Mucosa of descending colon (tissue), 3 donors: ENCODE results near the gene PGLYRP4. TPM values are rescaled to one million over a fixed set of nuclear protein-coding genes. Genes with fewer than 3 reads are reported as not detected.
A peak's percentile ranks its signal among the peaks of the same experiment; 100 is the strongest.

Source experiments
- ATAC-seq: fragments of 200-7000 bp; cut with Tn5 transposase; one replicate; pipeline ENCODE4 v1.9.1; 2020; ENCODE audit warnings: mild to moderate bottlenecking, moderate library complexity
- DNase-seq, 3 donors: peaks; one replicate each; pipeline ENCODE4 v3.0.0-alpha.2; 2020
- H3K36me3 ChIP-seq: fragments of 200-600 bp; one replicate; pipeline ENCODE4 v1.8.0; 2021; ENCODE audit warnings: low read depth, mild to moderate bottlenecking
- H3K4me1 ChIP-seq: fragments of 200-600 bp; one replicate; pipeline ENCODE4 v1.8.0; 2021; ENCODE audit warnings: low read depth, mild to moderate bottlenecking
- H3K4me3 ChIP-seq: fragments of 200-600 bp; one replicate; pipeline ENCODE4 v1.8.0; 2021; ENCODE audit warnings: mild to moderate bottlenecking
- H3K9me3 ChIP-seq: fragments of 200-600 bp; one replicate; pipeline ENCODE4 v1.8.0; 2021; ENCODE audit warnings: mild to moderate bottlenecking
- CTCF ChIP-seq: fragments of 200-600 bp; IDR thresholded peaks from one replicate; pipeline ENCODE4 v1.8.0; 2022; ENCODE audit warnings: antibody characterized with exemption, mild to moderate bottlenecking
- intact Hi-C, 2 donors: fragments of 100-400 bp; cut with DNase I in 1 of 2; cut with micrococcal nuclease in 1 of 2; formaldehyde crosslinking; loops; one replicate each; pipeline versions ENCODE4 v1.11.0 to v1.11.1; 2022; cut with DNase I, micrococcal nuclease
- total RNA-seq, 3 donors: library from RNA; stranded (reverse); fragmentation: NEBNext Ultra II Directional in 2 of 3; extraction: Animal tissue kit (Norgen Biotek cat#: 25700) in 2 of 3; gene quantifications; one replicate each; pipeline versions ENCODE4 v1.2.1 to v1.2.4, GENCODE V29; 2021 to 2023
- donor health status: DM: no; HTN: no; CAD: no; lungs with moderate emphysema.
- donor health status: DM: no; HTN: no; CAD: no.
- donor health status: DM: no; HTN: yes; CAD: no.

PGLYRP4 gene
- total RNA-seq, 3 donors from 2014 or later = not detected

GRCh38 chr1:153386500-153386901 is 37.9 kb upstream of the PGLYRP4 start:
- intact Hi-C loops = no loop called here
- peak in 1 of 3 donors; percentile 28 for DNase-seq

GRCh38 chr1:153384958-153385580 is 36.4 kb upstream of the PGLYRP4 start:
- intact Hi-C loops = no loop called here
- H3K9me3 ChIP-seq = peaks cover 3% of the 10 kb centered on the region
- H3K4me3 ChIP-seq = no peak overlapping the region
- no peak for DNase-seq
- ATAC-seq = no peak
- no peaks in the 10 kb centered on the region for H3K4me1 ChIP-seq
- H3K36me3 ChIP-seq = no peaks in the 10 kb centered on the region
- no peak for TF ChIP-seq CTCF

More at GRCh38 chr1:153386500-153386901, 37.9 kb upstream of the PGLYRP4 start:
- Histone ChIP-seq H3K36me3 (no peaks in the 10 kb centered on the region), H3K9me3 (peaks cover 3% of the 10 kb centered on the region), H3K4me1 (no peaks in the 10 kb centered on the region), H3K4me3 (no peak overlapping the region)
- no peak for TF ChIP-seq CTCF
- peak; percentile 37 for ATAC-seq

GRCh38 chr1:153380711-153381110 is 32.1 kb upstream of the PGLYRP4 start:
- H3K9me3 ChIP-seq = peaks cover 3% of the 10 kb centered on the region
- no peaks in the 10 kb centered on the region for H3K4me1 ChIP-seq
- ATAC-seq (no peak), DNase-seq (no peak)
- no peak overlapping the region for H3K4me3 ChIP-seq
- no peak for TF ChIP-seq CTCF
- no peaks in the 10 kb centered on the region for H3K36me3 ChIP-seq
- intact Hi-C loops = no loop called here

- Histone ChIP-seq H3K36me3 (no peaks in the 10 kb centered on the region), H3K9me3 (peaks cover 3% of the 10 kb centered on the region), H3K4me3 (no peak overlapping the region), H3K4me1 (no peaks in the 10 kb centered on the region)
- ATAC-seq = no peak
- no peak for TF ChIP-seq CTCF
- intact Hi-C loops = no loop called here
- no peak for DNase-seq
These were observed 30.9 kb upstream of the PGLYRP4 start for GRCh38 chr1:153379591-153379990.

GRCh38 chr1:153375511-153375910 is 26.9 kb upstream of the PGLYRP4 start, which contains the start of gene S100A12:
TSS of gene S100A12 (minus strand) at chr1:153375621. CDS start at chr1:153374592, 1,029 bp downstream.
- Histone ChIP-seq H3K4me1 (no peaks in the 10 kb centered on the region), H3K9me3 (no peaks in the 10 kb centered on the region), H3K36me3 (no peaks in the 10 kb centered on the region), H3K4me3 (no peak within 1 kb of the TSS)
- intact Hi-C loops = no loop called here
- DNase-seq (no peak), ATAC-seq (peak; percentile 42)
- no peak for TF ChIP-seq CTCF
